Thyroid gland (tissue), 4 donors: ENCODE results near the gene LXN.

Source experiments
- CTCF ChIP-seq, 6 experiments: fragments of 200-600 bp in 3 of 6; fragments of 450-650 bp in 3 of 6; sonication (generic) in 3 of 6; IDR thresholded peaks; one replicate each; pipeline ENCODE4 v1.5.1; 2016 to 2019; ENCODE audit warnings: antibody characterized with exemption in 6 of 6, mild to moderate bottlenecking in 2 of 6, inconsistent platforms in 1 of 6, moderate library complexity in 1 of 6
- POLR2A ChIP-seq, 2 donors: fragments of 450-650 bp; IDR thresholded peaks; one replicate each; pipeline ENCODE4 v1.6.1; 2017; ENCODE audit warnings: antibody characterized with exemption in 2 of 2, mild to moderate bottlenecking in 2 of 2, moderate library complexity in 1 of 2

- TF ChIP-seq CTCF (IDR thresholded peaks at IDR 0.05) (no peak), POLR2A (IDR thresholded peaks at IDR 0.05) (no peak)
Measured at GRCh38 chr3:158703566-158703965, 31.1 kb upstream of the LXN start.
